HG02678 (cell line): ENCODE results near the gene NFE2L3.
"Not testable (repeated sequence)": the region's sequence is repeated elsewhere in the genome, so short reads cannot be mapped to it uniquely, and the experiment has no call there.

Experiments
- ATAC-seq: cut with Tn5 transposase; IDR thresholded peaks from one replicate; pipeline ENCODE4 v1.9.1; 2021; ENCODE audit warnings: mild to moderate bottlenecking, moderate library complexity; ENCODE audit not compliant: unreplicated experiment

NFE2L3 gene

DNA sequence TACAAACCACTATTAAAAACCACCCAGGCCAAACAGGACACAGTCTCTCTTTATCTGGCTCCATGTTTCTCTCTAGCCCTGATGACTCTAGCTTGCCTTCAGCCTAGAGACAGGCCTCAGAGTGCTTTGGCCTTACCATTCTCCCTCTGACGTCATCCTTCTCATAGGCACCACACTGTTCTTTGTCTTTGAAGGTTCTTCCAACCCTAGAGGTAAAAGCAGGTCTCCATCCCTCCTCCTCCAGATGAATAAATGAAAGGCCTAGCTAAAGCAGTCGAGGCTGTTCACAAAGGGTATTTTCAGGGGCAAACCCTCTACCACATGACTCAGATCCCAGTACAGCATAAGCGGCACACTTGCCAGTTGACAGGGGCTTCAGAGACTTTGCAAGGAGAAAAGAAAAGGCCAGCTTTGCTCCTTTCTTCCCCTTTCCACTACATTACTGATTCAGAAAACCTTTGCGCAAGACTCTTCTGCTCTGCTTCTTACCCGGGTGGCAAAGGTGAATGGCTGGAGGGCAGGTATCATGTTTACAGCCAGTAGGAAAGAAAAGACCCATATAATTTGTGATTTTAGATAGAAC, 14.8 kb downstream of the NFE2L3 start:
- ATAC-seq: peak; percentile 46

DNA sequence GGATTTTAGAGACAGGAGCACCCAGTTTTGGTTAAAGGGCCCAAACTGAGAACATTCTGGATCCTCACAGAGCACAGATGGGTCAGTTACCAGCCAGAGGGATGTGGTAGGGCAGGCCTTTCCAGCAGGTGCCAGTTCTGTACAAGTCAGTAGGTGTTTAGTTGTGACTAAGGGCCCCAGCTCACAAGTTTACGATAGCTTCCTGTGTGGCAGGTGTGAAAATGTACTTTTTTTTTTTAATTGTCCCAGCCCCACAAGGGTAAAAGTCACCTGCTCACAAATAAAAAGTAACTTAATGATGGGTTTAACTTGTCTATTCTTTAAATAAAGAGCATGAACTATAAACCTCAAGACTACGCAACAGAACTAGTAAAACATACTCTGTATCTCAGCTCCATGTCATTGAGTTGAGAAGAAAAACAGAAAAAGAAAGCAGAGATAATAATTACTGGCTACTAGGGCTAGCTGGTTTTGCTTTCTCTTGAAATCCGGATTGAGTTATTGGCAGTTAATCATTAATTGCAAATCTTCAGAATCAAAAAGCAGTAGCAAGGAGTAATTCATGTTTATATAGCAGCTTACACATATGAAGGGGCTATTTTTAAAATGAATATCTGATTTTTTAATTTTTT, 15.4 kb downstream of the NFE2L3 start:
- ATAC-seq: peak; percentile 83

DNA sequence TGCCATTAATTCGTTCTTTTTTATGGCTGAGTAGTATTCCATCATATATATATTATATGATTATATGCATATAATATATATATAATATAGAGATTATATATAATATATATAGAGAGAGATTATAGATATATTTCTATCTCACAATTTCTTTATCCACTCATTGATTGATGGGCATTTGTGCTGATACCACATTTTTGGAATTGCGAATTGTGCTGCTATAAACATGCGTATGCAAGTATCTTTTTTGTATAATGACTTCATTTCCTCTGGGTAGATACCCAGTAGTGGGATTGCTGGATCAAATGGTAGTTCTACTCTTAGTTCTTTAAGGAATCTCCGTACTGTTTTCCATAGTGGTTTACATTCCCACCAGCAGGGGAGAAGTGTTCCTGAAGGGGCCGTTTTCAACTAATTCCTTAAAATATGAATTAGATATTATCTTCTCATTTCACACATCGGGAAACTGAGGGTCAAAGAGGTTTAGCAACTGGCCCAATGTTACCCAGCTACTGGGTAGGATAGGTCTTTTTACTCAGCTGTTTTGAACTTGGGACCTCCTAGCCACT, 16.5 kb downstream of the NFE2L3 start:
- ATAC-seq: no peak

DNA sequence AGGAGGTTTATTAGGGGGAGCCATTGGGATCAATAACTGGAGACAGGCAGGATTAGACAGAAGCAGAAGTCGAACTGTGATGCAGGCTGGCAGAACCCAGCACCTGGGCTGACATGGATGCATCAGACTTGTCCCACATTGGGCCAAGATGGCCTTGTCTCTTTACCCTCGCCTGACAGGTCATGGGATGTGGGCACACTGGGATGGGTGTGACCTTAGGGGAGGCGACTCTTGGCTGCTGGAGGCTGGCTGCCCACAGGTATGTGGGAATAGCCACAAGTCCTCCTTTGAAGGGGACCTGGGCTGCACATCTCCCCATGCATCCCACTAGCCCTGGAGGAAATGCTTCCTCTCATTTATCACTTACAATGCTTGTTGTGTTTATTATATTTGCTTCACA, 17.3 kb downstream of the NFE2L3 start:
- no peak for ATAC-seq

DNA sequence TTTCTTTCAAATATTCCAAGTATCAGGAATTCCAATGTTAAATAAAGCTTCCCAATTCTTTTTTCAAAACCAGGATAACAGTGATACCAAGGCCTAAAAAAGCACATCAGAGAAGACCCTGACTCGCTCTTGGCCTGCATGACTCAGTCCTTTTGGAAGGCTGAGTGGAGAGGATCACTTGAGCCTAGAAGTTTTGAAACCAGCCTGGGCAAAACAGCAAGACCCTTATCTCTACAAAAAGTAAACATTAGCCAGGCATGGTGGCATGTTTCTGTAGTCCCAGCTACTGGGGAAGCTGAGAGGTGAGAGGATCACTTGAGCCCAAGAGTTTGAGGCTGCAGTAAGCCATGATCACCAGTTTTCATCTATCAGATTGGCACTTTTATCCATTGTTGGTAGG, 18.7 kb downstream of the NFE2L3 start:
- ATAC-seq: no peak

DNA sequence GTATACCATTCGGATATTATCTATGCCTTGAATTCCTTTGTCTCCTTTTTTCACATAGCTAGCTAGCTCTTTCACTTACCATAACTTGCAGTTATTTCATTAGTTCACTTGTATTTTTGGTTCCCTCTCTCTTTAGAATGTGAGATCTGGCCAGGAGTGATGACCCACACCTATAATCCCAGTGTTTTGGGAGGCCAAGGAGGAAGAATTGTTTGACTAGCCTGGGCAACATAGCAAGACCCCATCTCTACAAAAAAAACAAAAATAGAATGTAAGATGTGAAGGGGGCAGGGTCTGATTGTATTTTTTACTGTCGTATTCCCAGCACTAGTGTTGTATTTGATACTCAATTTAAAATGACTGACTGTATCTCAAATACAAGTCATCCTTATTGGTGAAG, 19.6 kb downstream of the NFE2L3 start:
- ATAC-seq: no peak

DNA sequence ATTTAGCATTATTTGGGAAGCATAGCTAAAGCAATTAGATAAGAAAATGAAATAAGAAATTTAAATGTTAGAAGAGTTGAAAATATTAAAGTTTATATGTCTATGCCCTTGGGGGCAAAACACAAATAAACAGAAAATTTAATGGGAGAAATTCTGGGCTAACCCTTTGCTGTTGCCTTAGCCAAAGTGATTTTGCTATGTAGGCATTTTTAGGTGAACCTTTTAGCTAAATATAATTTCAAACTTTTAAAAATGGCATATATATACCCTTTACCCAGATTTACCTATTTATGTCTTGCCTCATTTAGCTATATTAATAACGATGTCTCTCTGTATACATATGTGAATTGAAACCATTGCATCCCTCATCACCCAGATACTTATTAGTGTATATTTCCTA, 20.1 kb downstream of the NFE2L3 start:
- no peak for ATAC-seq

DNA sequence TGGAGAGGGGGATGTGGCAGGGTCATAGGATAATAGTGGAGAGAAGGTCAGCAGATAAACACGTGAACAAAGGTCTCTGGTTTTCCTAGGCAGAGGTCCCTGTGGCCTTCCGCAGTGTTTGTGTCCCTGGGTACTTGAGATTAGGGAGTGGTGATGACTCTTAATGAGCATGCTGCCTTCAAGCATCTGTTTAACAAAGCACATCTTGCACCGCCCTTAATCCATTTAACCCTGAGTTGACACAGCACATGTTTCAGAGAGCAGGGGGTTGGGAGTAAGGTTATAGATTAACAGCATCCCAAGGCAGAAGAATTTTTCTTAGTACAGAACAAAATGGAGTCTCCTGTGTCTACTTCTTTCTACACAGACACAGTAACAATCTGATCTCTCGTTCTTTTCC, 23.9 kb downstream of the NFE2L3 start:
- not testable (repeated sequence) for ATAC-seq

DNA sequence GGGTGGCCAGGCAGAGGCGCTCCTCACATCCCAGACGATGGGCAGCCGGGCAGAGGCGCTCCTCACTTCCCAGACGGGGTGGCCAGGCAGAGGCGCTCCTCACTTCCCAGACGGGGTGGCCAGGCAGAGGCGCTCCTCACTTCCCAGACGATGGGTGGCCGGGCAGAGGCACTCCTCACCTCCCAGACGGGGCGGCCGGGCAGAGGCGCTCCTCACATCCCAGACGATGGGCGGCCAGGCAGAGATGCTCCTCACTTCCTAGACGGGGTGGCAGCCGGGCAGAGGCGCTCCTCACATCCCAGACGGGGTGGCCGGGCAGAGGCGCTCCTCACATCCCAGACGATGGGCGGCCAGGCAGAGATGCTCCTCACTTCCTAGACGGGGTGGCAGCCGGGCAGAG, 24.7 kb downstream of the NFE2L3 start:
- ATAC-seq: not testable (repeated sequence)

DNA sequence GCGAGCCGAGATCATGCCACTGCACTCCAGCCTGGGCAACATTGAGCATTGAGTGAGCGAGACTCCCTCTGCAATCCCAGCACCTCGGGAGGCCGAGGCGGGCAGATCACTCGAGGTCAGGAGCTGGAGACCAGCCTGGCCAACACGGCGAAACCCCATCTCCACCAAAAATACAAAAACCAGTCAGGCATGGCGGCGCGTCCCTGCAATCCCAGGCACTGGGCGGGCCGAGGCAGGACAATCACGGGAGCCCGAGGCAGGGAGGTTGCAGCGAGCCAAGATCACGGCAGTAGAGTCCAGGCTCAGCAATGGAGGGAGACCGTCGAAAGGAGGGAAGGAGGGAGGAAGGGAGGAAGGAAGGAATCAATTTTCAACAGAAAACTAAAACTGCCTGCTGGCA, 25.3 kb downstream of the NFE2L3 start:
- ATAC-seq: not testable (repeated sequence)

DNA sequence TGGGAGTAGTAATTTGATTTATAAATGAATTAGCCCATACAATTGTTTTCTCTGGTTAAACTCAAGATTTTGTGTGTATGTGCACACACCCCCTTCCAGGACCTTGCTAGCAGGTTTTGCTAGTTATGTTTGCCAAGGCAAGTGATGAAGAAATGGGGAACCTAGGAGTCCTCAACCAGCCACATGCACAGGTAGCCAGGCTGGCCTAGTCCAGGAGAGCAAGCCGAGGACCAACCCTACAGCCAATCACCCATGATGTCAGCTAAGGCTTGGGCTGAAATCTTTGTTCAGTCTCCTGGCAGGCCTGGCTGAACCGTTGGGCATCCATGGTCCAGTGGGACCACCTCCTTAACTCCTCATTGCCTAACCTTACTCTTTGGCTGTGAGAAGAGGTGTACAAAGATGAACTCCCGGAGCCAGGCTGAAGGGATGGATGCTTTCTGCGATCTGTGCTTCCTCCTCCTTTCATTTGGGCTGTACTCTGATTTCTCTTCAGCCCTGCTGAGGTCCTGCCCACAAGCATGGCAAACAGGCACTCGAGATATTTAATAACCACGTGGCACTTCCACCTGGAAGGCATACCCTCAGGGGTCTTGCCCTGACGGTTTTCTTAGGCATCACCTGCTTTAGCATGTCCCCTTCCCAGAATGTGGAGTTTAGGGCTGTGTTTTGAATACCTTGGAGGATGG, 26.4 kb downstream of the NFE2L3 start:
- ATAC-seq: no peak

DNA sequence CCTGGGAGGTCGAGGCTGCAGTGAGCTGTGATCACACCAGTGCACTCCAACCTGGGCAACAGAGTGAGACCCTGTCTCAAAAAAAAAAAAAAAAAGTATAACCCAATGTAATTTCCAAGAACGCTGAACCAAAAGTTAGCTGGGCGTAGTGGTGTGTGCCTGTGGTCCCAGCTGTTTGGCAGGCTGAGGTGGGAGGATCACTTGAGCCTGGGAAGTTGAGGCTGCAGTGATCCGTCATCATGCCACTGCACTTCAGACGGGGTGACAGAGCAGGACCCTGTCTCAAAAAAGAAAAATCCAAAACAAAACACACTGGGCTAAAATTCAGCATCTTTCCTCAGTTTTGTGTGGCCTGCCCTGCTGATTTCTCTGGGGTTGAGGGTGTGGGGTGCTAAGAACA, 27.4 kb downstream of the NFE2L3 start:
- no peak for ATAC-seq

DNA sequence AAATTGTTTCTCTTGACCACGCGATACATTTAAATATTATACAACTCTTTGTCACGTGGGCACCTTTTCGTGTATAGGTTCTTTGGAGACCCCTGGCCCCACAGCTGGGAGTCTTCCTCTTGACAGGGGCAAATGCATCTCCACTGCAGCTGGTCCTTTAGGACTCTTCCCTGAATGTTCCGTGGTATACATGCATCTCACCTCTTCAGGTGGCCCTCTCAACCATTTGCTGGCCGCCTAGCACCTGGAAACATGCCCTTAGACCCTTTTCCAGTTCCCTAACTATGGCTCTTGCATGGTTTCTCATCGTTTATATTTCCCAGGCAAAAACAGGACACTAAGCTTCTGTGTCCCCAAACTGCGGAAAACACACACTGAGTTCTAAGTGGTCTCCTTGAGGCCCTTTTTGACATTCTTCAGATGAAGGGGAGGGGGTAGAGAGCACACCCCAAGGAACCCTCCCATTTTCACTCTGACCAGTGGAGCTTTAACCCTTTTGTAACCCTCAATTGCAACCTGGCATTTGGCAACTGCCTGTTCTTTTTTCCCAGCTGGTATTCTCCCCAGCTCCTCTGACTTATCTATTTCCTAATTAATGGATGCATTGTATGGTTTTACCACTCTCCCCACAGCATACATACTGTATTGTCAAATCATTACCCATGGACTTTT, 28.0 kb downstream of the NFE2L3 start:
- ATAC-seq: no peak

DNA sequence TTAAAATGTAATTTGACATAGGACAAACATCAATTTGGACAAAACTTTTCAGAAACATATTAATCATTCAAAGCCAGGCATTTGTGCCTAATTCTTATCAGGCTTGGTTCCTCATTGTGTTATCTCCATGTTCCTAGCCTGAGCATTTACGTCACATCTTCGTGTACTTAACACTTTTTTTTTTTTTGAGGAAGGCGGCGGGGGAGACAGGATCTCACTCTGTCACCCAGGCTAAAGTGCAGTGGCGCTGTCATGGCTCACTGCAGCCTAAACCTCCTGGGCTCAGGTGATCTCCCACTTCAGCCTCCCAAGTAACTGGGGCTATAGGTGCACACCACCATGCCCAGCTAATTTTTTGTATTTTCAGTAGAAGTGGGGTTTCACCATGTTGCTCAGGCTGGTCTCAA, 28.8 kb downstream of the NFE2L3 start:
- no peak for ATAC-seq

DNA sequence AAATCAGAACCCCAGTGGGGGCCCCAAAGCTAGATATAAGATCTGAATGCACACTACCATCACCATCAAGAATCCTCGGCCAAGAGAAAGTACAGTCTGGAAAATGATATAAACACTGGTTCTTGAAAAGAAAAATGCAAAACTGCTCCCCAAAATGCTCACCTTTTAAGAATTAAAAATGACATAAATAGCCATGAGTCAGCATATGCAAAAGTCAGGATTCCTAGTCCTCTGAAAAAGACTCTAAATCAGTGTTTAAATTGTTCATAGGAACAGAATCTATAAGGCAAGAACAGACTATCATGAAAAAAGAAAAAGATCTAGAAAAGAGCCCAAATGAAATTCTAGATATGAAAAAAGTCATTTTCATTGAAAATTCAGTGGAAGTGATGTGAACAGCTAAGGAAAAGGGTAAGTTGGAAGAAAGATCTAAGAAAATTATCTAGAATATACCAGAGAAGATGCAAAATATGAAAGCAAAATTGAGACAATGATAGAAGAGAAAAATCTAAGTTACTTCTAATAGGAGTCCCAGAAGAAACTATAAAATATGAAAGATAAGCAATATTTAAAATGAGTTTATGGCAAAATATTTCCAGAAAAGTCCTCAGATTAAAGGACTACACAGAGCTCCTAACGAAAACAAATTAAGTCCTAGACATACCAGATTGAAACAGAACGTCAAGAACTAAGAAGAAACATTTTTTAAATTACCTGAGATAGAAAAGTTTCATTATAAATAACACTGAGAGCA, 29.7 kb downstream of the NFE2L3 start:
- ATAC-seq: no peak

DNA sequence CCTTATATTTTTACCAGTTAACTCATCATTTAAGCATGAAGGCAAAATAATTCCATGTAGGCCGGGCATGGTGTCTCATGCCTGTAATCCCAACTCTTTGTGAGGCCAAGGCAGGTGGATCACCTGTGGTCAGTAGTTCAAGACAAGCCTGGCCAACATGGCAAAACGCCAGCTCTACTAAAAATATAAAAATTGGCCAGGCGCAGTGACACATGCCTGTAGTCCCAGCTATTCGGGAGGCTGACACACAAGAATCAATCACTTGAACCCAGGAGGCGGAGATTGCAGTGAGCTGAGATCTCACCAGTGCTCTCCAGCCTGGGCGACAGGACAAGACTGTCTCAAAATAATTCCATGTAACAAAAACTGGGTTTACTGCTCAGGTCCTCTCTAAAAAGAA, 30.3 kb downstream of the NFE2L3 start:
- no peak for ATAC-seq

DNA sequence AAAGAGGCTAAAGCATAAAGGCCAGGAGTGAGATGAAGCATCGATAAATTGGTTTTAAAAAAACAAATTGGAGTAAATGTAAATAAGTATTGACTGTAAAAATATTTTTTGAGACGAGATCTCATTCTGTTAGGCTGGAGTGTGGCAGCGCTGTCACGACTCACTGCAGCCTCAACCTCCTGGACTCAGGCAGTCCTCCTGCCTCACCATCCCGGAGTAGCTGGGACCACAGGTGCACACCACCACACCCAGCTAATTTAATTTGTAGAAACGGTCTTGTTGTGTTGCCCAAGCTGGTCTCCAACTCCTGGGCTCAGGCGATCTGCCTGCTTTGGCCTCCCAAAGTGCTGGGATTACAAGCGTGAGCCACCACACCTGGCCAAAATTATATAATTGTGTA, 30.7 kb downstream of the NFE2L3 start:
- ATAC-seq: no peak

DNA sequence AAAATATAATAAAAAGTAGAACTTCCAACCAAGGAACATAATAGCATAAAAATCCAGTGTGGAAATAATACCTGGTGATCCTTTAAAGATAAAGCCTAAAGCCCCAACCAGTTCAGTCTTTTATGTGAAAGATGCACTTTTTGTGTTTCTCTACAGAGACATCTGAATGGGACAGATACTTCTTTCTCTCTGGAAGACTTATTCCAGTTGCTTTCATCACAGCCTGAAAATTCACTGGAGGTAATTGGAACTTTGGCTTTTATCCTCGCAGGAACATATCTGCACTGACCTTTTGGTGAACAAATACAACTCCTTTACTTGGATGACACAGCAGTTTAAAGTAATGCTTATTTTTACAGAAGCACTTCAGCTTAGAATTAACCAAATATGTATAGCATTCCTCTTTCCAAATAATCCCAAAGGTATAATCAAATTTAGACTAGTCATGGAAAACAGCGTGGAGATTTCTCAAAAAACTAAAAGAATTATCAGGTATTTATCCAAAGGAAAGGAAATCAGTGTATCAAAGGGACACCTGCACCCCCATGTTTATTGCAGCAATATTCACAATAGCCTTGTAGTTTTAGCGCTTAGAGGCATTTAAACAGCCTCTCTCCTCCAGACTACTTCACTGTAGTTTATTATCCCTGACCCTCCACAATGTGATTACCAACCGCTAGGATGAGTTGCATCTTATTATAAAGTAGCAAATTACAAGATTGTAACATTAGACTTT, 31.7 kb downstream of the NFE2L3 start:
- ATAC-seq: no peak

DNA sequence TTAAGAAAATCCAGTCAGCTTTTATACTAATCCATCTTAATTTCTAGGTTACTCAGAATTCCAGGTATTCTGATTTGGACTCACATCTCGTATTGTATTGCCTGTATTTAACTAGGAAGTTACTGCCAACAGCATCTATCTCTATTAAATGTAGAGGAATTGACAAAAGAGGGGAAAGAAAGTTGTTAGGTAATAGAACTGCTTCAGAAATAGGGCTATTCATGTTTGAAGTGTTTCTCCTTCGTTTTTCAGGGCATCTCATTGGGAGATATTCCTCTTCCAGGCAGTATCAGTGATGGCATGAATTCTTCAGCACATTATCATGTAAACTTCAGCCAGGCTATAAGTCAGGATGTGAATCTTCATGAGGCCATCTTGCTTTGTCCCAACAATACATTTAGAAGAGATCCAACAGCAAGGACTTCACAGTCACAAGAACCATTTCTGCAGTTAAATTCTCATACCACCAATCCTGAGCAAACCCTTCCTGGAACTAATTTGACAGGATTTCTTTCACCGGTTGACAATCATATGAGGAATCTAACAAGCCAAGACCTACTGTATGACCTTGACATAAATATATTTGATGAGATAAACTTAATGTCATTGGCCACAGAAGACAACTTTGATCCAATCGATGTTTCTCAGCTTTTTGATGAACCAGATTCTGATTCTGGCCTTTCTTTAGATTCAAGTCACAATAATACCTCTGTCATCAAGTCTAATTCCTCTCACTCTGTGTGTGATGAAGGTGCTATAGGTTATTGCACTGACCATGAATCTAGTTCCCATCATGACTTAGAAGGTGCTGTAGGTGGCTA, 32.5 kb downstream of the NFE2L3 start:
- not testable (repeated sequence) for ATAC-seq
